ENCODE measurements around the gene C19orf85.

DNA sequence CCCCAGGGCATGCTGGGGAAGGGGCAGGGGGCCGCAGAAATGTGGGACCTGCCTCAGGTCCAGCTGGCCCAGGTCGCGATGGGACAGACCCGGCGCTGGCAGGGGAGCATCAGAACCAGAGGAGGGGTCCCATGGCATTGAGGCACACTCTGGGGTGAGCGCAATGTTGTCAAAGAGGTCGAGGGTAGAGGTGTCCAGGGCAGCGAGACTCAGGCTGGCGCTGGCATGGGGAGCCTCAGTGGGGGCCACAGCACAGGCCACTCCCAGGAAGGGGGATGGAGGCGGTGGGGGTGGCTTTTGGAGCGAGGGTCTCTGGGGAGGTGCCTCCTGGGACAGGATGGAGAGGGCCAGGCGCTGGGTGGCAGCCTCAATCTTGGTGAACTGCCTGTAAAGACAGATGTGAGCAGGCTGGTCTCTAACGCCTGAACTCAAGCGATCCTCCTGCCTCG is 944 bp downstream of the C19orf85 start:
- TF ChIP-seq, protein P1, sequence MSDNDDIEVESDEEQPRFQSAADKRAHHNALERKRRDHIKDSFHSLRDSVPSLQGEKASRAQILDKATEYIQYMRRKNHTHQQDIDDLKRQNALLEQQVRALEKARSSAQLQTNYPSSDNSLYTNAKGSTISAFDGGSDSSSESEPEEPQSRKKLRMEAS (IDR thresholded peaks at IDR 0.05): no peak
- TF ChIP-seq CREB1 (IDR thresholded peaks at IDR 0.05; ENCODE audit: low read depth) (no peak), YY1 (IDR thresholded peaks at IDR 0.05; ENCODE audit: low read depth) (no peak), EP300 (IDR thresholded peaks at IDR 0.05; ENCODE audit: borderline replicate concordance) (no peak), FOXM1 (IDR thresholded peaks at IDR 0.05; ENCODE audit: borderline replicate concordance, low read depth) (no peak), RAD21 (IDR thresholded peaks at IDR 0.05; ENCODE audit: low read depth) (no peak), TAF1 (IDR thresholded peaks at IDR 0.05; ENCODE audit: low read depth) (no peak), TEAD4 (IDR thresholded peaks at IDR 0.05) (no peak), TCF12 (IDR thresholded peaks at IDR 0.05; ENCODE audit: low read depth) (no peak)
- TF ChIP-seq, protein P2, sequence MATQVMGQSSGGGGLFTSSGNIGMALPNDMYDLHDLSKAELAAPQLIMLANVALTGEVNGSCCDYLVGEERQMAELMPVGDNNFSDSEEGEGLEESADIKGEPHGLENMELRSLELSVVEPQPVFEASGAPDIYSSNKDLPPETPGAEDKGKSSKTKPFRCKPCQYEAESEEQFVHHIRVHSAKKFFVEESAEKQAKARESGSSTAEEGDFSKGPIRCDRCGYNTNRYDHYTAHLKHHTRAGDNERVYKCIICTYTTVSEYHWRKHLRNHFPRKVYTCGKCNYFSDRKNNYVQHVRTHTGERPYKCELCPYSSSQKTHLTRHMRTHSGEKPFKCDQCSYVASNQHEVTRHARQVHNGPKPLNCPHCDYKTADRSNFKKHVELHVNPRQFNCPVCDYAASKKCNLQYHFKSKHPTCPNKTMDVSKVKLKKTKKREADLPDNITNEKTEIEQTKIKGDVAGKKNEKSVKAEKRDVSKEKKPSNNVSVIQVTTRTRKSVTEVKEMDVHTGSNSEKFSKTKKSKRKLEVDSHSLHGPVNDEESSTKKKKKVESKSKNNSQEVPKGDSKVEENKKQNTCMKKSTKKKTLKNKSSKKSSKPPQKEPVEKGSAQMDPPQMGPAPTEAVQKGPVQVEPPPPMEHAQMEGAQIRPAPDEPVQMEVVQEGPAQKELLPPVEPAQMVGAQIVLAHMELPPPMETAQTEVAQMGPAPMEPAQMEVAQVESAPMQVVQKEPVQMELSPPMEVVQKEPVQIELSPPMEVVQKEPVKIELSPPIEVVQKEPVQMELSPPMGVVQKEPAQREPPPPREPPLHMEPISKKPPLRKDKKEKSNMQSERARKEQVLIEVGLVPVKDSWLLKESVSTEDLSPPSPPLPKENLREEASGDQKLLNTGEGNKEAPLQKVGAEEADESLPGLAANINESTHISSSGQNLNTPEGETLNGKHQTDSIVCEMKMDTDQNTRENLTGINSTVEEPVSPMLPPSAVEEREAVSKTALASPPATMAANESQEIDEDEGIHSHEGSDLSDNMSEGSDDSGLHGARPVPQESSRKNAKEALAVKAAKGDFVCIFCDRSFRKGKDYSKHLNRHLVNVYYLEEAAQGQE (IDR thresholded peaks at IDR 0.05; ENCODE audit: low read depth): no peak
